Activated naive CD4-positive, alpha-beta T cell treated with anti-CD3 and anti-CD28 coated beads, Interleukin-2, amount 50 U/mL, for 72 hours (primary cell): ENCODE results near the gene POTED. TPM values are rescaled to one million over a fixed set of nuclear protein-coding genes. Genes with fewer than 3 reads are reported as not detected.
"Not testable (repeated sequence)": the region's sequence is repeated elsewhere in the genome, so short reads cannot be mapped to it uniquely, and the experiment has no call there.

Source experiments
- ATAC-seq, 2 donors: fragments of 150-1000 bp; cut with Tn5 transposase; 2 replicates each; pipeline ENCODE4 v1.10.0; 2021; ENCODE audit warnings: mild to moderate bottlenecking in 2 of 2, moderate library complexity in 2 of 2
- DNase-seq, 2 donors: peaks; one replicate each; pipeline ENCODE4 v3.0.0; 2021 to 2022; ENCODE audit warnings: low spot score in 2 of 2
- H3K27ac Mint-ChIP-seq, 2 donors: one replicate each; pipeline ENCODE4 v1.8.0; 2022; ENCODE audit warnings: mild to moderate bottlenecking in 2 of 2, mixed read lengths in 2 of 2
- H3K36me3 Mint-ChIP-seq, 2 donors: one replicate each; pipeline ENCODE4 v1.8.0; 2022; ENCODE audit warnings: mixed read lengths in 2 of 2
- H3K9me3 Mint-ChIP-seq, 2 donors: one replicate each; pipeline ENCODE4 v1.8.0; 2022; ENCODE audit warnings: mixed read lengths in 2 of 2
- total RNA-seq, 2 donors: library from RNA; stranded (reverse); gene quantifications; one replicate each; pipeline ENCODE4 v1.2.3, GENCODE V29; 2022

POTED gene
- not detected for total RNA-seq

- H3K27ac Mint-ChIP-seq, H3K9me3 Mint-ChIP-seq, H3K36me3 Mint-ChIP-seq, DNase-seq, ATAC-seq: not testable (repeated sequence)
Measured at GRCh38 chr21:13609477-13609876, at the start of gene POTED. POTED (plus strand) TSS chr21:13609777; CDS start chr21:13610229, 452 bp downstream.

GRCh38 chr21:13650101-13650500, 40.5 kb downstream of the POTED start:
- not testable (repeated sequence) for ATAC-seq, DNase-seq, H3K36me3 Mint-ChIP-seq, H3K27ac Mint-ChIP-seq, H3K9me3 Mint-ChIP-seq

GRCh38 chr21:13651746-13652145, 42.2 kb downstream of the POTED start:
- DNase-seq, H3K36me3 Mint-ChIP-seq, H3K27ac Mint-ChIP-seq, ATAC-seq, H3K9me3 Mint-ChIP-seq: not testable (repeated sequence)
